ENCODE measurements around the gene LYPD6B. TPM values are rescaled to one million over a fixed set of nuclear protein-coding genes. Genes with fewer than 3 reads are reported as not detected.

The LYPD6B gene
- polyA plus RNA-seq, 1 experiment: 0.26 TPM

DNA sequence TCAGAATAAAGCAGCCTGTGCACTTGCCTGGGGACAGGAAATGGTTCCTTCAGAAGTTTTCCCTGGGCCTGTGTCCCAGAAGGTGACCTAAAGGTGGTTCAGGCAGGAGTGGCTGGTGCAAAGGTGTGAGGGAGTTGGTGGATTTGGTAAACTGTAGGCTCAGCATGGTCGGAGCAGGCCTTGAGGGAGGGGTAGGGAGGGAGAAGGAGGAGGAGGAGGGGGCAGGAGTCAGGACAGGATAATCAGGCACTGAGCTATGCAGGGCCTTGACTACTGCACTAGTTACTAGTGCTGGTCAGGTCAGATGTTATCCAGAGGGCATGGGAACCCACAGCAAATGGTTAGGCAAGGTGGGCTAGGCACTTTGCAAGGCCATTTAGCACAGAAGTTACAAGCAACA lies 21.3 kb downstream of the LYPD6B start:
- no peak for DNase-seq (ENCODE audit: low read depth, low spot score)
- H3K27ac ChIP-seq (ENCODE audit: low read depth, low read length): no peak overlapping the region
- no peak overlapping the region for H3K4me3 ChIP-seq (ENCODE audit: low read depth, low read length)
- ChIA-PET CTCF (interaction anchor here (1.8 kb wide), 1 partner anchor 502 kb away, joined by 6 read pairs; no protein-coding TSS in a partner anchor), POLR2A (no interaction called here)
- H3K9me3 ChIP-seq (ENCODE audit: control insufficient read depth, insufficient read depth, low read length): no peaks in the 10 kb centered on the region
- no peaks in the 10 kb centered on the region for H3K27me3 ChIP-seq (ENCODE audit: control insufficient read depth, insufficient read depth, low read length)
- TF ChIP-seq, protein P1, sequence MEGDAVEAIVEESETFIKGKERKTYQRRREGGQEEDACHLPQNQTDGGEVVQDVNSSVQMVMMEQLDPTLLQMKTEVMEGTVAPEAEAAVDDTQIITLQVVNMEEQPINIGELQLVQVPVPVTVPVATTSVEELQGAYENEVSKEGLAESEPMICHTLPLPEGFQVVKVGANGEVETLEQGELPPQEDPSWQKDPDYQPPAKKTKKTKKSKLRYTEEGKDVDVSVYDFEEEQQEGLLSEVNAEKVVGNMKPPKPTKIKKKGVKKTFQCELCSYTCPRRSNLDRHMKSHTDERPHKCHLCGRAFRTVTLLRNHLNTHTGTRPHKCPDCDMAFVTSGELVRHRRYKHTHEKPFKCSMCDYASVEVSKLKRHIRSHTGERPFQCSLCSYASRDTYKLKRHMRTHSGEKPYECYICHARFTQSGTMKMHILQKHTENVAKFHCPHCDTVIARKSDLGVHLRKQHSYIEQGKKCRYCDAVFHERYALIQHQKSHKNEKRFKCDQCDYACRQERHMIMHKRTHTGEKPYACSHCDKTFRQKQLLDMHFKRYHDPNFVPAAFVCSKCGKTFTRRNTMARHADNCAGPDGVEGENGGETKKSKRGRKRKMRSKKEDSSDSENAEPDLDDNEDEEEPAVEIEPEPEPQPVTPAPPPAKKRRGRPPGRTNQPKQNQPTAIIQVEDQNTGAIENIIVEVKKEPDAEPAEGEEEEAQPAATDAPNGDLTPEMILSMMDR (IDR thresholded peaks at IDR 0.05; ENCODE audit: low read depth, low read length): no peak

DNA sequence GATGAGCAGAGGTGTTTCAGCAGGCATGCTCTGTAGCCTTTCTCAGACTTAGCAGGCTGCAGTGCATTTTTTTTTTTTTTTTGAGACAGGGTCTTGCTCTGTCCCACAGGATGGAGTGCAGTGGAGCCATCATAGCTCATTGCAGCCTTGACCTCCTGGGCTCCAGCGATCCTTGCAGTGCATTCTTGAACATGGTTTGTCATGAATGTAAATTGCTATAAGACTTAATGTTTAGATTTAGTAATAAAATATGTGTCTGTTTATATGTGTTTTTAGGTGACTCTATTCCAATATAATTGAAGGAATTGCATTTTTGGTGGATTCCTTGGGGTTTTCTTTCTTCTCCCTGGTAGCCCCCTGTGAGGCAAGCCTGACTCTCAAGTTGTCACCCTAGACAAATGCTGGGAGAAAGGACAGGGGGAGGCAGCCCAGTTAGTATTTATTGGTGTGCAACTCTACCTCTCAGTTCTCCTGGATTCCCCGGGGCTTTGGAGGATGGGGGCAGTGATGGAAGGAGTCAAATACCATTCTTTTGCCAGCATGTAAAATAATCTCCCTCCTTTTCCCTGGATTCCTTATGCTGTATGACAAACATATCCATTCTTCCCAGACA lies 22.7 kb downstream of the LYPD6B start:
- no peak overlapping the region for H3K4me3 ChIP-seq (ENCODE audit: low read depth, low read length)
- ChIA-PET POLR2A (interaction anchor here (0.6 kb wide), 1 partner anchor 8 kb away, joined by 4 read pairs; no protein-coding TSS in a partner anchor), CTCF (interaction anchor here (0.7 to 1.8 kb wide), 2 partner anchors 422 to 501 kb away, joined by 4 to 6 read pairs; no protein-coding TSS in a partner anchor)
- H3K27ac ChIP-seq (ENCODE audit: low read depth, low read length): no peak overlapping the region
- TF ChIP-seq, protein P1 (IDR thresholded peaks at IDR 0.05; ENCODE audit: low read depth, low read length): no peak
- no peaks in the 10 kb centered on the region for H3K27me3 ChIP-seq (ENCODE audit: control insufficient read depth, insufficient read depth, low read length)
- no peaks in the 10 kb centered on the region for H3K9me3 ChIP-seq (ENCODE audit: control insufficient read depth, insufficient read depth, low read length)
- no peak for DNase-seq (ENCODE audit: low read depth, low spot score)

DNA sequence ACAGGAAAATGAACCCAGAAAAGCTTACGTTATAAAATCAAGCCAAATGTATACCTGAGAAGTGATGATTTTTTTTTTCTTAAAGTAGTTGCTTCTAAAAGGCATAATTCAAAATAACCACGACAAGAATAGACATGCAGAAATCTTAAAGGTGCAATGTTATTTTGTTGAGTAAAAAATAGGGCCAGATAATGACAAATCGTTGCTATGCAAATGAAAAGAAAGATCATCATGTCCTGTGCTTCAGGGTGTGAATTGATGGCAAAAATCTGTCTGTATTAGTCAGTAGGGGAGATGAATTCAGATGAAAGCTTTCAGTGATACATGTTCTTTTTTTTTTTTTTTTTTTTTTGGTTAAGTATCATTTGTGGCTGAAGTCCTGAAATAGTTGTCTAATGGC lies 24.0 kb downstream of the LYPD6B start:
- DNase-seq (ENCODE audit: low read depth, low spot score): no peak
- no peak overlapping the region for H3K4me3 ChIP-seq (ENCODE audit: low read depth, low read length)
- no peaks in the 10 kb centered on the region for H3K9me3 ChIP-seq (ENCODE audit: control insufficient read depth, insufficient read depth, low read length)
- H3K27ac ChIP-seq (ENCODE audit: low read depth, low read length): no peak overlapping the region
- H3K27me3 ChIP-seq (ENCODE audit: control insufficient read depth, insufficient read depth, low read length): no peaks in the 10 kb centered on the region
- CTCF ChIA-PET: interaction anchor here (0.7 to 2.0 kb wide), 2 partner anchors 45 to 116 kb away, joined by 4 to 6 read pairs; no protein-coding TSS in a partner anchor
- TF ChIP-seq, protein P1 (IDR thresholded peaks at IDR 0.05; ENCODE audit: low read depth, low read length): no peak
- POLR2A ChIA-PET: no interaction called here

DNA sequence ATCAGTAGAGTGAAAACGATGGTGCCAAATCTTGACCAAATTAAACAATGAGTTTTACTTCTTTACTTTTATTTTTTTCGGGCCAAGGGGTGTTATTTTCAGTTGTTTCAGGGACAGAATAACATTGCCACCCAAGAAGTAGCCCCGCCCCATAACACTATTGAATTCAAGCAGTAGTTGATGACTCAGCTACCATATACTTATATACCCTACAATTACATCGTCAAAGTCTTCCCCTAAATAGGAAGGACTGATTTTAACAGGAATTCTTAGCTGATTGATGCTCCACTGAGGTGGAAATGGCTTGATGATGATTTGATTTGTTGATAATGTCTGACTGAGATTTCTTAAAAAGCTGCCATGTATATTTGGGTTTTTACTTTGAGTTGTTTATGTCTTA lies 24.7 kb downstream of the LYPD6B start:
- TF ChIP-seq, protein P1 (IDR thresholded peaks at IDR 0.05; ENCODE audit: low read depth, low read length): no peak
- Histone ChIP-seq H3K27ac (ENCODE audit: low read depth, low read length) (no peak overlapping the region), H3K27me3 (ENCODE audit: control insufficient read depth, insufficient read depth, low read length) (no peaks in the 10 kb centered on the region), H3K9me3 (ENCODE audit: control insufficient read depth, insufficient read depth, low read length) (no peaks in the 10 kb centered on the region), H3K4me3 (ENCODE audit: low read depth, low read length) (no peak overlapping the region)
- ChIA-PET POLR2A (no interaction called here), CTCF (interaction anchor here (0.7 to 2.0 kb wide), 3 partner anchors 22 to 115 kb away, joined by 3 to 6 read pairs (median 4); no protein-coding TSS in a partner anchor)
- no peak for DNase-seq (ENCODE audit: low read depth, low spot score)

DNA sequence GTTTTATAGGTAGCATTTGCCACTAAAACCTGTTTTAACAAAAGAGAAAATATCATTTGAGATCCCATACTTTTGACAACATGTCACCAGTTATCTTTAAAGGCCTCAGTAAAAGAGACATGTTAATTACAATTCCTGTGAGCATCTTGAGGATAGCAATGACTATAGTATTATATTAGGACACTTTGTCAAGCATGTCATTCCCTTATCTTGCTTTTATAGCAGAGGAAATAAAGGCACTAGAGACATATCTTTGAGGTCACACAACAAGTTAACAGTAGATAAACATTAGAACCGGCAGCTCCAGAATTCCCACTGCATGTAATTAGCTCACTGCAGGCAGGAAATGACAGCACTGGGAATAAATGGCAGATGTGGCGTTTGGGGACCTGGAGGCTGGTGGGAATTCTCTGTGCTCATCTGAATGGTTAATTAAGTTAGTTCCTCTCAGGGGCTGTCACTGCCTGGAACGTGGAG lies 25.9 kb downstream of the LYPD6B start:
- no peak for DNase-seq (ENCODE audit: low read depth, low spot score)
- H3K9me3 ChIP-seq (ENCODE audit: control insufficient read depth, insufficient read depth, low read length): no peaks in the 10 kb centered on the region
- TF ChIP-seq, protein P1 (IDR thresholded peaks at IDR 0.05; ENCODE audit: low read depth, low read length): no peak
- ChIA-PET CTCF (interaction anchor here (1.1 kb wide), 1 partner anchor 23 kb away, joined by 3 read pairs; no protein-coding TSS in a partner anchor), POLR2A (no interaction called here)
- H3K4me3 ChIP-seq (ENCODE audit: low read depth, low read length): no peak overlapping the region
- H3K27me3 ChIP-seq (ENCODE audit: control insufficient read depth, insufficient read depth, low read length): no peaks in the 10 kb centered on the region
- no peak overlapping the region for H3K27ac ChIP-seq (ENCODE audit: low read depth, low read length)

Data from AG04450 (cell line).